GM21526 (cell line): Measurements from ENCODE around the gene DEFB125.

Experiments used
- ATAC-seq: cut with Tn5 transposase; IDR thresholded peaks from one replicate; pipeline ENCODE4 v1.9.1; 2021; ENCODE audit warnings: moderate library complexity; ENCODE audit not compliant: unreplicated experiment, low FRiP score

DEFB125 gene

DNA sequence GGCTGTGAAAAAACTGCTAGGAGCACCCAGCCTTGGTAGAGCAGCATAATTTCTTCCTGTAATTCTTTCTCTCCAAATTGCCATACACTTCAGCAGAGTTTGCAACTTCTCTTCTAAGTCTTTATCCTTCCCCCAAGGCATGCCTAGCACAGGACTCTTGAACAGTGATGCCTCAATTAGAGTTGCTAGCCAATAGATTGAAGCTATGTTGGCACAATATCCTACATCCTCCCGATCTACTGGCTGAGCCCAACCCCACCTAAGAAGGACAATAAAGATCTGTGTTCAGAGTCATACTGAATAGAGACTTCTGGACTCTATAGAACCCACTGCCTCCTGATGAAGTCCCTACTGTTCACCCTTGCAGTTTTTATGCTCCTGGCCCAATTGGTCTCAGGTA, 54.8 kb downstream of the DEFB125 start, which contains the start of gene DEFB126:
TSS of gene DEFB126 (plus strand) at position 301 of the 400 bp plus-strand sequence. CDS start at position 340, 39 bp downstream.
- ATAC-seq, result no peak

DNA sequence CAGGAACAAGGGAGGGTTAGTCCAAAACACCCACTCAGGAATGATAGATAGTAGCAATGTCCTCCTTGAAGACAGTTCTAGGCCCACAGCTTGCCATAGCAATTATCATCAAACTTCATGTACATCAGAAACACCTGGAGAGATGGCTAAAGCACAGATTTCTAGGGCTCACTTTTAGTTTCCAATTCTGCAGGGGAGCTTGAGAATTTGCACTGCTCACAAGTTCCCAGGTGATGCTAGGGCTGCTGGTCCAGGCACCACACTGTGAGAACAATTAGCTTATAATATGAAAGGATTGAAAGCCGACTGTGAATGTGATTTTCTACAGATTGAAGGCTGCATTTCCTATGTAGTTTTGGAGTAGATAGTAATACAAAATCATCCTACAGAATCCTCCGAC, 58.4 kb downstream of the DEFB125 start:
- no peak for ATAC-seq
